ENCODE data around the gene PQBP1.

- TF ChIP-seq CTCF (IDR thresholded peaks at IDR 0.05), result peak; percentile 45 to 62 (median 56)
- no peak for TF ChIP-seq POLR2A (IDR thresholded peaks at IDR 0.05)
Observed at GRCh38 chrX:48945517-48946348, 48.0 kb downstream of the PQBP1 start.
